Measurements from ENCODE around the gene AKR7A2. TPM values are rescaled to one million over a fixed set of nuclear protein-coding genes. Genes with fewer than 3 reads are reported as not detected.
"Not testable (repeated sequence)": the region's sequence is repeated elsewhere in the genome, so short reads cannot be mapped to it uniquely, and the experiment has no call there.

Gene AKR7A2
- total RNA-seq, 1 experiment from 2014 or later = 122 TPM

GRCh38 chr1:19300211-19300610 lies 11.7 kb downstream of the AKR7A2 start:
- Histone ChIP-seq H3K27me3 (ENCODE audit: low read length) (no peaks in the 10 kb centered on the region), H3K4me3 (ENCODE audit: low read length) (no peak overlapping the region), H2AFZ (ENCODE audit: low read length) (no peak overlapping the region), H3K79me2 (ENCODE audit: low read length) (no peaks in the 10 kb centered on the region), H3K36me3 (ENCODE audit: insufficient read depth, low read length) (peaks cover 30% of the 10 kb centered on the region), H4K20me1 (ENCODE audit: insufficient read depth, low read depth, low read length) (no peaks in the 10 kb centered on the region), H3K9me3 (ENCODE audit: low read length) (peaks cover 4% of the 10 kb centered on the region), H3K4me2 (ENCODE audit: low read depth, low read length, poor library complexity, severe bottlenecking) (no peak overlapping the region), H3K27ac (ENCODE audit: low read length) (no peak overlapping the region), H3K4me1 (ENCODE audit: low read length) (no peaks in the 10 kb centered on the region), H3K9me2 (replicated peaks; ENCODE audit: insufficient read depth, low read length) (no peaks in the 10 kb centered on the region), H3K9ac (ENCODE audit: low read length) (no peak overlapping the region)
- no peak for DNase-seq

DNA sequence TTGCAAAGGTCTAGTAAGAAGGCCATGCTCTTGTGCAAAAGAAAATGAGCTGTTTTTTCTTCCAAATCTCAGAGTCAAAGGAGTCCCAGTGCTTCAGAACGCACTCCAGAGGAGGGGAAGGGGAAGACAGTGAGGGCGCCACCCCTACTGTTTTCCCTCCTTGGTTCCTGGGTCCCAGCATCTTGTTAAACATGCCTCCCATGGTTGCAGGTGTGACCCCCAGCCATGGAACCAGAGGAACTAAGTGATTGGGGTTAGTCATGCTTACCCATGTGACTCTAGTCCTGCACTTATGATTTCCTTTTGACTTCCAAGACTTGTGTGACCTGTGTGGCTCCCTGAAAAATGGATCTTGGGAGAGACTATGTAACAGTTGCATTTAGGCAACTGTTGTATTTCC lies 17.3 kb downstream of the AKR7A2 start:
- DNase-seq = no peak

DNA sequence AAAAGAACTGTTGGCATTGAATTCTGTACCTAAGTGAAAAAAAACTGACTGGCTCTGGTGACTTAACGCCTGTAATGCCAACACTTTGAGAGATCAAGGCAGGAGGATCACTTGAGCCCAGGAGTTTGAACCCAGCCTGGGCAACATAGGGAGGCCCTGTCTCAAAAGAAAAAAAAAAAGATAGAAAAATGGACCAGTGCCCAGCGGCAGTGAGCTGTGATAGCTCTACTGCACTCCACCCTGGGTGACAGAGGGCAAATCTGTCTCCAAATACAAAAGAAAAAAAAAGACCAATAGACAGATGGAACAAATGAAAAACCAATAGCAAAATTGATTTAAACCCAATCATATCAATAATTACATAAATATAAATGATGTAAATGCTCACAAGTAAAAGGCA lies 22.7 kb downstream of the AKR7A2 start:
- H3K9ac ChIP-seq (ENCODE audit: low read length) = no peak overlapping the region
- no peaks in the 10 kb centered on the region for H3K27me3 ChIP-seq (ENCODE audit: low read length)
- no peak overlapping the region for H3K4me3 ChIP-seq (ENCODE audit: low read length)
- H3K9me3 ChIP-seq (ENCODE audit: low read length) = peaks cover 10% of the 10 kb centered on the region; the same call in 1 of the 2 replicates
- H3K9me2 ChIP-seq (replicated peaks; ENCODE audit: insufficient read depth, low read length) = no peaks in the 10 kb centered on the region
- H4K20me1 ChIP-seq (ENCODE audit: insufficient read depth, low read depth, low read length) = no peaks in the 10 kb centered on the region
- no peaks in the 10 kb centered on the region; the same call in 1 of the 2 replicates for H3K36me3 ChIP-seq (ENCODE audit: insufficient read depth, low read length)
- no peak overlapping the region for H3K4me2 ChIP-seq (ENCODE audit: low read depth, low read length, poor library complexity, severe bottlenecking)
- no peaks in the 10 kb centered on the region for H3K4me1 ChIP-seq (ENCODE audit: low read length)
- no peak overlapping the region for H3K27ac ChIP-seq (ENCODE audit: low read length)
- H2AFZ ChIP-seq (ENCODE audit: low read length) = no peak overlapping the region
- H3K79me2 ChIP-seq (ENCODE audit: low read length) = no peaks in the 10 kb centered on the region
- no peak for DNase-seq

More for the DNA sequence above, 17.3 kb downstream of the AKR7A2 start:
- no peak overlapping the region for H3K9ac ChIP-seq (ENCODE audit: low read length)
- H3K36me3 ChIP-seq (ENCODE audit: insufficient read depth, low read length) = no peaks in the 10 kb centered on the region; the same call in 1 of the 2 replicates
- no peak overlapping the region for H3K4me3 ChIP-seq (ENCODE audit: low read length)
- no peaks in the 10 kb centered on the region for H3K9me2 ChIP-seq (replicated peaks; ENCODE audit: insufficient read depth, low read length)
- no peak overlapping the region for H3K27ac ChIP-seq (ENCODE audit: low read length)
- H4K20me1 ChIP-seq (ENCODE audit: insufficient read depth, low read depth, low read length) = no peaks in the 10 kb centered on the region
- H3K4me1 ChIP-seq (ENCODE audit: low read length) = no peaks in the 10 kb centered on the region
- no peaks in the 10 kb centered on the region for H3K79me2 ChIP-seq (ENCODE audit: low read length)
- no peaks in the 10 kb centered on the region for H3K27me3 ChIP-seq (ENCODE audit: low read length)
- no peak overlapping the region for H2AFZ ChIP-seq (ENCODE audit: low read length)
- no peak overlapping the region for H3K4me2 ChIP-seq (ENCODE audit: low read depth, low read length, poor library complexity, severe bottlenecking)
- H3K9me3 ChIP-seq (ENCODE audit: low read length) = peaks cover 19% of the 10 kb centered on the region

GRCh38 chr1:19288324-19289241 lies 23.4 kb downstream of the AKR7A2 start, which contains the start of gene AKR7A3:
TSS of gene AKR7A3 (minus strand) at chr1:19288770. CDS start at chr1:19288709, 61 bp downstream.
- not testable (repeated sequence) for H4K20me1 ChIP-seq (ENCODE audit: insufficient read depth, low read depth, low read length); H3K4me1 ChIP-seq (ENCODE audit: low read length); H3K9me3 ChIP-seq (ENCODE audit: low read length); H3K27ac ChIP-seq (ENCODE audit: low read length); DNase-seq; H3K36me3 ChIP-seq (ENCODE audit: insufficient read depth, low read length); H3K27me3 ChIP-seq (ENCODE audit: low read length); H3K9me2 ChIP-seq (replicated peaks; ENCODE audit: insufficient read depth, low read length); H3K4me2 ChIP-seq (ENCODE audit: low read depth, low read length, poor library complexity, severe bottlenecking); H3K79me2 ChIP-seq (ENCODE audit: low read length); H3K4me3 ChIP-seq (ENCODE audit: low read length); H3K9ac ChIP-seq (ENCODE audit: low read length); H2AFZ ChIP-seq (ENCODE audit: low read length)

- DNase-seq = no peak
- Histone ChIP-seq H3K27ac (ENCODE audit: low read length) (no peak overlapping the region), H3K4me3 (ENCODE audit: low read length) (no peak overlapping the region), H3K9me2 (replicated peaks; ENCODE audit: insufficient read depth, low read length) (no peaks in the 10 kb centered on the region), H3K79me2 (ENCODE audit: low read length) (no peaks in the 10 kb centered on the region), H2AFZ (ENCODE audit: low read length) (no peak overlapping the region), H3K4me1 (ENCODE audit: low read length) (no peaks in the 10 kb centered on the region), H3K9me3 (ENCODE audit: low read length) (no peaks in the 10 kb centered on the region), H3K27me3 (ENCODE audit: low read length) (no peaks in the 10 kb centered on the region), H3K4me2 (ENCODE audit: low read depth, low read length, poor library complexity, severe bottlenecking) (no peak overlapping the region), H3K9ac (ENCODE audit: low read length) (no peak overlapping the region), H4K20me1 (ENCODE audit: insufficient read depth, low read depth, low read length) (no peaks in the 10 kb centered on the region), H3K36me3 (ENCODE audit: insufficient read depth, low read length) (no peaks in the 10 kb centered on the region)
These were observed 24.3 kb downstream of the AKR7A2 start for GRCh38 chr1:19287436-19288185.

DNA sequence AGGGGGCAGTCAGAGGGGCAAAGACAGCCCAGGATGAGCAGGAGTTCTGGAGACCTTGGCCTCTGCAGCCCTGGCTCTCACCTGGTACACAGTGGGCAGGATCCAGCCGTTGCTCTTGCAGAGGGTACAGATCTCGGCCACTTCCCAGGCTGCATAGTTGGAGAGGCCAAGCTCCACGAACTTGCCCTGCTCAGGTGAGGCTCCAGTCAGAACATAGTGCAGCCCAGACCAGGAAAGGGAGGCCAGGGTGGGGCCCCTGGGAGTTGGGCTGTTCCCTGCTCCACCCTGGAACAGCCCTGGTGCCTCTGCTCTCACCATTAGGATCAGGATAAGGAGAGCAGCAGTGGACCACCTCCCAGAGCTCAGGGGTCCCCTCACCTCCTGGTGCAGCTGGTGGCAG lies 26.1 kb downstream of the AKR7A2 start:
- not testable (repeated sequence) for H3K4me3 ChIP-seq (ENCODE audit: low read length); H3K4me2 ChIP-seq (ENCODE audit: low read depth, low read length, poor library complexity, severe bottlenecking); H3K27me3 ChIP-seq (ENCODE audit: low read length); H3K4me1 ChIP-seq (ENCODE audit: low read length); DNase-seq; H3K27ac ChIP-seq (ENCODE audit: low read length); H2AFZ ChIP-seq (ENCODE audit: low read length); H4K20me1 ChIP-seq (ENCODE audit: insufficient read depth, low read depth, low read length); H3K36me3 ChIP-seq (ENCODE audit: insufficient read depth, low read length); H3K9me3 ChIP-seq (ENCODE audit: low read length); H3K9ac ChIP-seq (ENCODE audit: low read length); H3K79me2 ChIP-seq (ENCODE audit: low read length); H3K9me2 ChIP-seq (replicated peaks; ENCODE audit: insufficient read depth, low read length)

DNA sequence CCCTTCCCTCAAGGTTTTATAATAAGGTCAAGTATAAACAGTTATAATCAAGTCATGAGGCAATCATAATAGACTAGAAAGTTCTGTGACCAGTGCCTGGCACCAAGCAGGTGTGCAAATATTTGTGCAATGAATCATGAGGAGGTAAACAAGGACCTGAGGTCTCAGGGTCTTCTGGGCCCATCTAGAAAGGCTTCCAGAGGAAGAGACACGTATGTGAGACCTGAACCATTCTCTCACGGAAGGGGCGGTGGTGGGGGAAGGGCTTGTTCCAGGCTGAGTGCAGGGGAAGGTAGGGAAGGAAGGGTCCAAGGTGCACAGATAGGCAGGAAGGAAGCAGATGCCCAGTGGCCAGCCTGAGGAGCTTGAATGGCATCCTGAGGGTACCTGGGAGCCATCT lies 26.6 kb downstream of the AKR7A2 start:
- not testable (repeated sequence) for DNase-seq; H3K9me2 ChIP-seq (replicated peaks; ENCODE audit: insufficient read depth, low read length); H3K27ac ChIP-seq (ENCODE audit: low read length); H3K9ac ChIP-seq (ENCODE audit: low read length); H3K27me3 ChIP-seq (ENCODE audit: low read length); H3K9me3 ChIP-seq (ENCODE audit: low read length); H3K36me3 ChIP-seq (ENCODE audit: insufficient read depth, low read length); H3K4me3 ChIP-seq (ENCODE audit: low read length); H3K4me1 ChIP-seq (ENCODE audit: low read length); H3K4me2 ChIP-seq (ENCODE audit: low read depth, low read length, poor library complexity, severe bottlenecking); H4K20me1 ChIP-seq (ENCODE audit: insufficient read depth, low read depth, low read length); H2AFZ ChIP-seq (ENCODE audit: low read length); H3K79me2 ChIP-seq (ENCODE audit: low read length)

GRCh38 chr1:19284881-19285280 lies 27.1 kb downstream of the AKR7A2 start:
- no peak overlapping the region for H3K9ac ChIP-seq (ENCODE audit: low read length)
- H3K36me3 ChIP-seq (ENCODE audit: insufficient read depth, low read length) = 0 out of 2 replicates have a peak, but pooled peaks cover 4% of the 10 kb centered on the region
- no peak overlapping the region for H3K27ac ChIP-seq (ENCODE audit: low read length)
- H3K4me2 ChIP-seq (ENCODE audit: low read depth, low read length, poor library complexity, severe bottlenecking) = no peak overlapping the region
- no peaks in the 10 kb centered on the region for H4K20me1 ChIP-seq (ENCODE audit: insufficient read depth, low read depth, low read length)
- no peaks in the 10 kb centered on the region for H3K4me1 ChIP-seq (ENCODE audit: low read length)
- no peak for DNase-seq
- no peaks in the 10 kb centered on the region for H3K27me3 ChIP-seq (ENCODE audit: low read length)
- no peaks in the 10 kb centered on the region for H3K79me2 ChIP-seq (ENCODE audit: low read length)
- no peaks in the 10 kb centered on the region for H3K9me3 ChIP-seq (ENCODE audit: low read length)
- no peak overlapping the region for H3K4me3 ChIP-seq (ENCODE audit: low read length)
- H2AFZ ChIP-seq (ENCODE audit: low read length) = no peak overlapping the region
- no peaks in the 10 kb centered on the region for H3K9me2 ChIP-seq (replicated peaks; ENCODE audit: insufficient read depth, low read length)

All from Karpas-422 (cell line).